ENCODE results near the gene JAG1. TPM values are rescaled to one million over a fixed set of nuclear protein-coding genes. Genes with fewer than 3 reads are reported as not detected.

Gene JAG1
- total and polyA plus RNA-seq, 2 of the 4 experiments (the other 2 are of a cell fraction) = 10.2 to 22.6 TPM

DNA sequence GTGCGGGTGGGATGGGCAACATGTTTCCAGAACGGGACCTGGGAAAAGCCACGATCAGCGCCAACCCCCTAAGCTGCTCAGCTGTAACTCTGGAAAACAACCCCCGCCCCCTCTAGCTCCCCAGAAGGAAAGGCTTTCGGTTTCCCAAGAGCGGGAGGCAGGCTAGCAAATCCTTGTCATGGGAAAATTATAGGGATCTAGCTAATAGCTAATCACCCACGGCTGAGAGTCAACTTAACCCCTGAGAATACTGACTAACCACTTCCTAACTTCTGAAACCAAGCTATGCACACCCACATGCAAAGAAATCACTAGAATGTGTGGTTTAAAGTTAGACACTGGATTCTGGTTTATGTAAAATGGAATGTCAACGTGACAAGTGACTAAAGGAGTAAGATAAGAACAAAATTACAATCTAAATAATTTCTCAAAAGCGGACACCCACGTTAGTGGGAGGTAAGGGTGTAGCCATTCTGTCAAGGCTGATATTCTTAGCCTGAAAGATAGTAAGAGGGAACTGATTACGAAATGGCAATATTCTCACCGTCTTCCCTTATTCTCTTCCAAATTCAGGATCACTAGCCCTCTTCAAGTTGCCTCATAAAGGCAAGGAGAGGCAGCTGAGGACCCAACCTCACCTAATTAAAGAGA, 20.1 kb downstream of the JAG1 start:
- Histone ChIP-seq H3K14ac (replicated peaks; ENCODE audit: low read depth, low read length) (no peak overlapping the region), H3K4ac (ENCODE audit: low read depth, low read length) (peak overlapping the region; percentile 66), H2AK9ac (replicated peaks; ENCODE audit: low read depth, low read length, poor library complexity) (no peak overlapping the region), H3K9ac (ENCODE audit: low read depth, low read length) (no peak overlapping the region), H4K5ac (ENCODE audit: low read depth, low read length) (no peak overlapping the region), H3K9me3 (ENCODE audit: control insufficient read depth, insufficient read depth, low read length) (no peaks in the 10 kb centered on the region), H3K56ac (ENCODE audit: extremely low read depth, insufficient read depth, low read length) (no peak overlapping the region), H2BK20ac (ENCODE audit: low read depth, low read length) (no peak overlapping the region), H3K27me3 (ENCODE audit: control insufficient read depth, insufficient read depth, low read length) (no peaks in the 10 kb centered on the region), H2AFZ (replicated peaks; ENCODE audit: low read length, poor library complexity) (peak overlapping the region; percentile 60), H2BK120ac (ENCODE audit: low read depth, low read length) (peak overlapping the region; percentile 57; the same call in 1 of the 2 replicates), H3K9me1 (ENCODE audit: insufficient read depth, low read length) (peaks cover 23% of the 10 kb centered on the region), H4K91ac (ENCODE audit: insufficient read depth, low read depth, low read length) (no peak overlapping the region), H3K27ac (ENCODE audit: insufficient read depth, low read length) (peak overlapping the region; percentile 43), H4K20me1 (ENCODE audit: insufficient read depth, low read length) (peaks cover 14% of the 10 kb centered on the region), H4K8ac (ENCODE audit: low read depth in 2 of 2, low read length in 2 of 2) (peak overlapping the region in 1 of 2 experiments; percentile 31; a peak in 1 of 4 replicates), H3K4me2 (ENCODE audit: low read depth, low read length) (peak overlapping the region; percentile 66), H3K18ac (ENCODE audit: low read depth, low read length) (0 out of 2 replicates have a peak overlapping the region, but pooled peaks have one; percentile 14), H3K36me3 (ENCODE audit: control insufficient read depth, insufficient read depth, low read length) (peaks cover 69% of the 10 kb centered on the region), H2BK15ac (ENCODE audit: low read depth, low read length) (no peak overlapping the region), H2BK5ac (ENCODE audit: low read depth, low read length, poor library complexity, severe bottlenecking) (no peak overlapping the region), H3K23ac (ENCODE audit: low read depth, low read length) (0 out of 2 replicates have a peak overlapping the region, but pooled peaks have one; percentile 7), H2AK5ac (ENCODE audit: low read depth, low read length) (0 out of 2 replicates have a peak overlapping the region, but pooled peaks have one; percentile 5), H3K4me3 (ENCODE audit: insufficient read depth, low read depth, low read length) (peak overlapping the region; percentile 19; the same call in 1 of the 2 replicates), H3K79me1 (ENCODE audit: low read depth in 1 of 2, low read length in 2 of 2) (peaks cover 11 to 45% of the 10 kb centered on the region in 2 experiments), H3K4me1 (ENCODE audit: control insufficient read depth, insufficient read depth, low read length) (peaks cover 32% of the 10 kb centered on the region)
- dilution Hi-C loops (cut with HindIII; ENCODE audit: low sequenced_read_pairs, unreplicated experiment) (loop anchor here (25.0 kb wide), 1 partner anchor 884 kb away; no protein-coding TSS in a partner anchor), in situ Hi-C loops (cut with MboI; ENCODE audit: low sequenced_read_pairs) (no loop called here), intact Hi-C loops (cut with micrococcal nuclease) (loop anchor here (5.0 to 10.0 kb wide), 3 partner anchors 96 to 1039 kb away; no protein-coding TSS in a partner anchor)
- no TSS peak for BruUV-seq (replicated peaks)
- ATAC-seq (ENCODE audit: low read depth) (peak; percentile 59), DNase-seq (peak; percentile 94)
- TF ChIP-seq BHLHE40 (IDR thresholded peaks at IDR 0.05; ENCODE audit: low read depth, low read length) = peak; percentile 43
- no peak for TF ChIP-seq MAZ (IDR thresholded peaks at IDR 0.05; ENCODE audit: borderline replicate concordance, low read depth, low read length)
- TF ChIP-seq RAD21 (IDR thresholded peaks at IDR 0.05; ENCODE audit: low read length) = peak; percentile 18
- TF ChIP-seq, protein P1, sequence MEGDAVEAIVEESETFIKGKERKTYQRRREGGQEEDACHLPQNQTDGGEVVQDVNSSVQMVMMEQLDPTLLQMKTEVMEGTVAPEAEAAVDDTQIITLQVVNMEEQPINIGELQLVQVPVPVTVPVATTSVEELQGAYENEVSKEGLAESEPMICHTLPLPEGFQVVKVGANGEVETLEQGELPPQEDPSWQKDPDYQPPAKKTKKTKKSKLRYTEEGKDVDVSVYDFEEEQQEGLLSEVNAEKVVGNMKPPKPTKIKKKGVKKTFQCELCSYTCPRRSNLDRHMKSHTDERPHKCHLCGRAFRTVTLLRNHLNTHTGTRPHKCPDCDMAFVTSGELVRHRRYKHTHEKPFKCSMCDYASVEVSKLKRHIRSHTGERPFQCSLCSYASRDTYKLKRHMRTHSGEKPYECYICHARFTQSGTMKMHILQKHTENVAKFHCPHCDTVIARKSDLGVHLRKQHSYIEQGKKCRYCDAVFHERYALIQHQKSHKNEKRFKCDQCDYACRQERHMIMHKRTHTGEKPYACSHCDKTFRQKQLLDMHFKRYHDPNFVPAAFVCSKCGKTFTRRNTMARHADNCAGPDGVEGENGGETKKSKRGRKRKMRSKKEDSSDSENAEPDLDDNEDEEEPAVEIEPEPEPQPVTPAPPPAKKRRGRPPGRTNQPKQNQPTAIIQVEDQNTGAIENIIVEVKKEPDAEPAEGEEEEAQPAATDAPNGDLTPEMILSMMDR (conservative IDR thresholded peaks at IDR 0.05; ENCODE audit: low read depth, low read length) = no peak
- peak; percentile 89 for TF ChIP-seq CEBPB (IDR thresholded peaks at IDR 0.05; ENCODE audit: low read depth, low read length)
- POLR2A ChIA-PET (ENCODE audit: unreplicated experiment) = no interaction called here
- CTCF ChIA-PET = no interaction called here
- no CpG with 5 or more reads among the region's 13 CpGs for WGBS, 2 experiments (ENCODE audit: extremely low coverage in 2 of 2, insufficient read length in 1 of 2)

Data from IMR-90 (cell line).